Suprapubic skin (tissue), 4 donors: ENCODE data around the gene FRAS1.

Experiments used
- POLR2A ChIP-seq, 2 donors: fragments of 450-650 bp; IDR thresholded peaks; one replicate each; pipeline ENCODE4 v1.6.1; 2017; ENCODE audit warnings: antibody characterized with exemption in 2 of 2, mild to moderate bottlenecking in 2 of 2, moderate library complexity in 2 of 2
- POLR2AphosphoS5 ChIP-seq, 3 donors: sonication (generic); formaldehyde crosslinking; IDR thresholded peaks; one replicate each; pipeline ENCODE4 v1.6.1; 2017; ENCODE audit warnings: antibody characterized with exemption in 3 of 3
- TF ChIP-seq, protein P1 (sequence below), 2 donors: fragments of 200-600 bp in 1 of 2; fragments of 450-650 bp in 1 of 2; sonication (generic) in 1 of 2; IDR thresholded peaks; one replicate each; pipeline ENCODE4 v1.5.1; 2016 to 2019; ENCODE audit warnings: antibody characterized with exemption in 2 of 2, mild to moderate bottlenecking in 1 of 2, moderate library complexity in 1 of 2

DNA sequence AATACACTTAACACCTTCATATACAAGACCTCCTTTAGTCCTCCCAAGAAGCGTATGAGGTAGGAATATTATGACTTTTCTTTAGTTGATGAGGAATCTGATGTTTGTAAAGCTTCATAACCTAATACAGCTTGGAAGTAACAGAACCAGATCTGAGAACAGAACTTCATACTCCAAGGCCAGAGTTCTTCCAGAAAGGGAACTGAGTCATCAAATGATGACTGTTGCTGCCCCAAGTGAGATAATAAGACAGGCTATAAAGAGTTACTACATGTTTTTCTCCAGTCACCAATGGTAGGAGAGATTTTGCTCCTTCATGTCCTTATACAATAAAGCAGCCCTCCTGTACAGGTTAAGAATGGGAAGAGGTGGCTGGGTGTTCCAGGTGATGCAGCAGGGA, 420.2 kb downstream of the FRAS1 start:
- TF ChIP-seq, protein P1, sequence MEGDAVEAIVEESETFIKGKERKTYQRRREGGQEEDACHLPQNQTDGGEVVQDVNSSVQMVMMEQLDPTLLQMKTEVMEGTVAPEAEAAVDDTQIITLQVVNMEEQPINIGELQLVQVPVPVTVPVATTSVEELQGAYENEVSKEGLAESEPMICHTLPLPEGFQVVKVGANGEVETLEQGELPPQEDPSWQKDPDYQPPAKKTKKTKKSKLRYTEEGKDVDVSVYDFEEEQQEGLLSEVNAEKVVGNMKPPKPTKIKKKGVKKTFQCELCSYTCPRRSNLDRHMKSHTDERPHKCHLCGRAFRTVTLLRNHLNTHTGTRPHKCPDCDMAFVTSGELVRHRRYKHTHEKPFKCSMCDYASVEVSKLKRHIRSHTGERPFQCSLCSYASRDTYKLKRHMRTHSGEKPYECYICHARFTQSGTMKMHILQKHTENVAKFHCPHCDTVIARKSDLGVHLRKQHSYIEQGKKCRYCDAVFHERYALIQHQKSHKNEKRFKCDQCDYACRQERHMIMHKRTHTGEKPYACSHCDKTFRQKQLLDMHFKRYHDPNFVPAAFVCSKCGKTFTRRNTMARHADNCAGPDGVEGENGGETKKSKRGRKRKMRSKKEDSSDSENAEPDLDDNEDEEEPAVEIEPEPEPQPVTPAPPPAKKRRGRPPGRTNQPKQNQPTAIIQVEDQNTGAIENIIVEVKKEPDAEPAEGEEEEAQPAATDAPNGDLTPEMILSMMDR (IDR thresholded peaks at IDR 0.05), result no peak
- no peak for TF ChIP-seq POLR2A (IDR thresholded peaks at IDR 0.05)
- no peak for TF ChIP-seq POLR2AphosphoS5 (IDR thresholded peaks at IDR 0.05)
